H9 (cell line): ENCODE results near the gene IL1RAPL2. TPM values are rescaled to one million over a fixed set of nuclear protein-coding genes. Genes with fewer than 3 reads are reported as not detected.

Experiments used
- DNase-seq: peaks from one replicate; pipeline ENCODE4 v3.0.0-alpha.2; 2017
- H2AFZ ChIP-seq: one replicate; pipeline ENCODE4 v1.6.1; 2013; ENCODE audit warnings: mild to moderate bottlenecking, low read length, control low read depth, moderate library complexity
- H2AK5ac ChIP-seq: 2 replicates; pipeline ENCODE4 v1.6.1; 2013; ENCODE audit warnings: low read length, control low read depth, mixed read lengths; ENCODE audit not compliant: insufficient read length
- H2BK120ac ChIP-seq: one replicate; pipeline ENCODE4 v1.6.1; 2013; ENCODE audit warnings: low read depth, mild to moderate bottlenecking, low read length, control low read depth, inconsistent platforms; ENCODE audit not compliant: poor library complexity, severe bottlenecking
- H2BK12ac ChIP-seq: 2 replicates; pipeline ENCODE4 v1.6.1; 2013; ENCODE audit warnings: low read length, control low read depth, mixed read lengths, low read depth; ENCODE audit not compliant: insufficient read length
- H2BK15ac ChIP-seq: 2 replicates; pipeline ENCODE4 v1.6.1; 2013; ENCODE audit warnings: low read depth, low read length, control low read depth
- H2BK20ac ChIP-seq: one replicate; pipeline ENCODE4 v1.6.1; 2013; ENCODE audit warnings: low read depth, mild to moderate bottlenecking, low read length, control low read depth, inconsistent platforms; ENCODE audit not compliant: poor library complexity, severe bottlenecking
- H2BK5ac ChIP-seq: 2 replicates; pipeline ENCODE4 v1.6.1; 2013; ENCODE audit warnings: low read length, control low read depth, mixed read lengths; ENCODE audit not compliant: insufficient read length
- H3K14ac ChIP-seq: 2 replicates; pipeline ENCODE4 v1.6.1; 2013; ENCODE audit warnings: low read length, control low read depth; ENCODE audit not compliant: insufficient read depth
- H3K18ac ChIP-seq: 2 replicates; pipeline ENCODE4 v1.6.1; 2013; ENCODE audit warnings: low read depth, mild to moderate bottlenecking, mixed read lengths, low read length, control low read depth; ENCODE audit not compliant: insufficient read length
- H3K23ac ChIP-seq: 2 replicates; pipeline ENCODE4 v1.6.1; 2013; ENCODE audit warnings: low read length, control low read depth, mixed read lengths, low read depth; ENCODE audit not compliant: insufficient read length
- H3K23me2 ChIP-seq: 2 replicates; pipeline ENCODE4 v1.6.1; 2013; ENCODE audit warnings: low read depth, mild to moderate bottlenecking, mixed read lengths, low read length, control low read depth; ENCODE audit not compliant: insufficient read length, poor library complexity, severe bottlenecking
- H3K27ac ChIP-seq: 2 replicates; pipeline ENCODE4 v1.5.1; 2013; ENCODE audit warnings: low read length, control low read depth, mixed read lengths, low read depth; ENCODE audit not compliant: insufficient read length
- H3K27me3 ChIP-seq: 2 replicates; pipeline ENCODE4 v1.6.1; 2013; ENCODE audit warnings: low read length, control low read depth, inconsistent platforms; ENCODE audit not compliant: insufficient read depth
- H3K4ac ChIP-seq: 2 replicates; pipeline ENCODE4 v1.6.1; 2013; ENCODE audit warnings: low read depth, mild to moderate bottlenecking, control low read depth, inconsistent platforms, low read length, moderate library complexity
- H3K4me1 ChIP-seq: 2 replicates; pipeline ENCODE4 v1.6.1; 2013; ENCODE audit warnings: low read length, control low read depth, inconsistent platforms; ENCODE audit not compliant: insufficient read depth
- H3K4me2 ChIP-seq: 2 replicates; pipeline ENCODE4 v1.6.1; 2013; ENCODE audit warnings: low read length, control low read depth, mixed read lengths; ENCODE audit not compliant: insufficient read length, insufficient read depth
- H3K56ac ChIP-seq: 2 replicates; pipeline ENCODE4 v1.6.1; 2013; ENCODE audit warnings: low read depth, mild to moderate bottlenecking, mixed read lengths, low read length, control low read depth; ENCODE audit not compliant: insufficient read length
- H3K79me1 ChIP-seq: 2 replicates; pipeline ENCODE4 v1.6.1; 2013; ENCODE audit warnings: low read depth, mild to moderate bottlenecking, moderate library complexity, low read length, control low read depth, inconsistent platforms; ENCODE audit not compliant: insufficient read depth, poor library complexity, severe bottlenecking
- H3K79me2 ChIP-seq: 2 replicates; pipeline ENCODE4 v1.6.1; 2013; ENCODE audit warnings: low read length, control low read depth, inconsistent platforms; ENCODE audit not compliant: insufficient read depth
- H3K9ac ChIP-seq: 2 replicates; pipeline ENCODE4 v1.6.1; 2013; ENCODE audit warnings: low read length, control low read depth, mixed read lengths; ENCODE audit not compliant: insufficient read length; ENCODE audit errors: extremely low read depth
- H3K9me3 ChIP-seq: one replicate; pipeline ENCODE4 v1.6.1; 2013; ENCODE audit warnings: low read depth, low read length, inconsistent platforms; ENCODE audit not compliant: control insufficient read depth
- H3T11ph ChIP-seq: one replicate; pipeline ENCODE4 v1.6.1; 2013; ENCODE audit warnings: mild to moderate bottlenecking, low read length, control low read depth, inconsistent platforms
- H4K20me1 ChIP-seq: one replicate; pipeline ENCODE4 v1.6.1; 2013; ENCODE audit not compliant: control insufficient read depth, insufficient read length, insufficient read depth
- H4K5ac ChIP-seq: 2 replicates; pipeline ENCODE4 v1.6.1; 2013; ENCODE audit warnings: low read depth, mild to moderate bottlenecking, mixed read lengths, low read length, control low read depth; ENCODE audit not compliant: insufficient read length
- H4K8ac ChIP-seq: replicated peaks from 2 replicates; pipeline ENCODE4 v1.6.1; 2013; ENCODE audit warnings: low read length, control low read depth, mixed read lengths, low read depth; ENCODE audit not compliant: insufficient read length
- H4K91ac ChIP-seq: 2 replicates; pipeline ENCODE4 v1.6.1; 2013; ENCODE audit warnings: low read depth, mild to moderate bottlenecking, moderate library complexity, mixed read lengths, low read length, control low read depth; ENCODE audit not compliant: insufficient read length
- H3K27ac Mint-ChIP-seq, 3 experiments: 2 replicates in 2 of 3; 3 replicates in 1 of 3; pipeline ENCODE4 v1.8.0; 2020 to 2021; ENCODE audit warnings: mixed read lengths in 3 of 3, mild to moderate bottlenecking in 1 of 3, moderate library complexity in 1 of 3
- H3K27me3 Mint-ChIP-seq: 2 replicates; pipeline ENCODE4 v1.8.0; 2021; ENCODE audit warnings: low read depth, mild to moderate bottlenecking, moderate library complexity, mixed read lengths
- H3K36me3 Mint-ChIP-seq, 3 experiments: 2 replicates in 2 of 3; 3 replicates in 1 of 3; pipeline ENCODE4 v1.8.0; 2020 to 2021; ENCODE audit warnings: low read depth in 3 of 3, mixed read lengths in 3 of 3; ENCODE audit not compliant: insufficient read depth in 1 of 3
- H3K4me1 Mint-ChIP-seq, 2 experiments: 2 replicates each; pipeline ENCODE4 v1.8.0; 2020; ENCODE audit warnings: mixed read lengths in 2 of 2
- H3K4me3 Mint-ChIP-seq, 2 experiments: 2 replicates in 1 of 2; 3 replicates in 1 of 2; pipeline ENCODE4 v1.8.0; 2020 to 2021; ENCODE audit warnings: mild to moderate bottlenecking in 2 of 2, mixed read lengths in 2 of 2, moderate library complexity in 1 of 2
- H3K9me3 Mint-ChIP-seq, 2 experiments: 2 replicates in 1 of 2; 3 replicates in 1 of 2; pipeline ENCODE4 v1.8.0; 2020; ENCODE audit warnings: mild to moderate bottlenecking in 2 of 2, mixed read lengths in 2 of 2, moderate library complexity in 1 of 2
- total RNA-seq: library from RNA; stranded (reverse); gene quantifications from 2 replicates; pipeline ENCODE4 v1.2.1, GENCODE V29; 2021
- TF ChIP-seq, protein P1 (sequence below): fragments of 200-600 bp; sonication (generic); conservative IDR thresholded peaks from 3 replicates; pipeline ENCODE4 v1.8.0; 2021; ENCODE audit warnings: antibody characterized with exemption, mild to moderate bottlenecking

Gene IL1RAPL2
- total RNA-seq, 1 experiment from 2014 or later = not detected

DNA sequence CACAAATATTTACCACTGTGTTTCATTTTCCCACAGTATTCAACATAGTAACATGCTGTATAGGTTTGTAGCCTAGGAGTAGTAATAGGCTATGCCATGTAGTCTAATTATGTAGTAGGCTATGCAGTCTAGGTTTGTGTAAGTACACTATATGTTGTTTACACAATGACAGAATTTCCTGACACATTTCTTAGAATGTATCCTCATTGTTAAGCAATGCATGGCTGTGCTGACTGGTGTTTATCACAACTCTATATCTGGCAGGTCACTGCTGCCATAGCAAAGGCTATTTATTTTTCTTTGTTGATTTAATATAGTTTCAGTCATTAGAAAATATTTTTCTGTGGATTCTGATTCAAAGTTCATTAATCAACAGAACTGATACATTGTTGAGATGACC, 762.8 kb downstream of the IL1RAPL2 start:
- Histone ChIP-seq H2BK5ac (no peak overlapping the region), H3K79me2 (no peaks in the 10 kb centered on the region), H4K91ac (no peak overlapping the region), H3K27ac (no peak overlapping the region), H2BK15ac (no peak overlapping the region), H3K14ac (no peak overlapping the region), H2BK120ac (no peak overlapping the region), H3K18ac (no peak overlapping the region), H2BK20ac (no peak overlapping the region), H4K8ac (no peak overlapping the region), H3K56ac (no peak overlapping the region), H3K4me2 (no peak overlapping the region), H4K5ac (no peak overlapping the region), H2AFZ (no peak overlapping the region), H2BK12ac (no peak overlapping the region), H3K23ac (no peak overlapping the region), H3K4ac (no peak overlapping the region), H3K27me3 (no peaks in the 10 kb centered on the region), H3K9me3 (no peaks in the 10 kb centered on the region), H2AK5ac (no peak overlapping the region), H3T11ph (no peak overlapping the region), H4K20me1 (no peaks in the 10 kb centered on the region), H3K23me2 (no peaks in the 10 kb centered on the region), H3K4me1 (no peaks in the 10 kb centered on the region), H3K9ac (no peak overlapping the region), H3K79me1 (no peaks in the 10 kb centered on the region)
- Mint-ChIP-seq H3K4me3 (no peak overlapping the region), H3K36me3 (peaks cover 0 to 2% (median 2%) of the 10 kb centered on the region in 3 experiments; a peak in 2 of 7 replicates), H3K27ac (no peak overlapping the region), H3K27me3 (no peaks in the 10 kb centered on the region), H3K9me3 (peaks cover 12 to 36% of the 10 kb centered on the region in 2 experiments; a peak in 4 of 5 replicates), H3K4me1 (peaks cover 0 to 4% of the 10 kb centered on the region in 2 experiments; a peak in 2 of 4 replicates)
- TF ChIP-seq, protein P1, sequence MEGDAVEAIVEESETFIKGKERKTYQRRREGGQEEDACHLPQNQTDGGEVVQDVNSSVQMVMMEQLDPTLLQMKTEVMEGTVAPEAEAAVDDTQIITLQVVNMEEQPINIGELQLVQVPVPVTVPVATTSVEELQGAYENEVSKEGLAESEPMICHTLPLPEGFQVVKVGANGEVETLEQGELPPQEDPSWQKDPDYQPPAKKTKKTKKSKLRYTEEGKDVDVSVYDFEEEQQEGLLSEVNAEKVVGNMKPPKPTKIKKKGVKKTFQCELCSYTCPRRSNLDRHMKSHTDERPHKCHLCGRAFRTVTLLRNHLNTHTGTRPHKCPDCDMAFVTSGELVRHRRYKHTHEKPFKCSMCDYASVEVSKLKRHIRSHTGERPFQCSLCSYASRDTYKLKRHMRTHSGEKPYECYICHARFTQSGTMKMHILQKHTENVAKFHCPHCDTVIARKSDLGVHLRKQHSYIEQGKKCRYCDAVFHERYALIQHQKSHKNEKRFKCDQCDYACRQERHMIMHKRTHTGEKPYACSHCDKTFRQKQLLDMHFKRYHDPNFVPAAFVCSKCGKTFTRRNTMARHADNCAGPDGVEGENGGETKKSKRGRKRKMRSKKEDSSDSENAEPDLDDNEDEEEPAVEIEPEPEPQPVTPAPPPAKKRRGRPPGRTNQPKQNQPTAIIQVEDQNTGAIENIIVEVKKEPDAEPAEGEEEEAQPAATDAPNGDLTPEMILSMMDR = no peak
- no peak for DNase-seq
